ENCODE results near the gene DCAF12. TPM values are rescaled to one million over a fixed set of nuclear protein-coding genes. Genes with fewer than 3 reads are reported as not detected.

Gene DCAF12
- total and polyA plus RNA-seq, 2 of the 8 experiments (the other 6 are each of a cell fraction or from before 2014, with no cell fraction given): 22.7 to 29.2 TPM

DNA sequence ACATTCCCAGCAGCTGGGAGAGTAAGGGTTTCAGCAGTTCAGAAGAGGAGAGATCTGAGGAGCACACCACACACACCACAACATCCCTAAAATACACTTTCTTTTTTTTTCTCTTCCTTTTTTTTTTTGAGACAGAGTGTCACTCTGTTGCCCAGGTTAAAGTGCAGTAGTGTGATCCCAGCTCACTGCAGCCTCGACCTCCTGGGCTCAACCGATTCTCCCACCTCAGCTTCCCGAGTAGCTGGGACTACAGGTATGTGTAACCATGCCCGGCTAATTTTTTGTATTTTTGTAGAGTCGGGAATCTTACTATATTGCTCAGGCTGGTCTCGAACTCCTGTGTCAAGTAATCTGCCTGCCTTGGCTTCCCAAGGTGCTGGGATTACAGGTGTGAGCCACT lies 42.6 kb upstream of the DCAF12 start (continued):
- TF ChIP-seq, protein P1, sequence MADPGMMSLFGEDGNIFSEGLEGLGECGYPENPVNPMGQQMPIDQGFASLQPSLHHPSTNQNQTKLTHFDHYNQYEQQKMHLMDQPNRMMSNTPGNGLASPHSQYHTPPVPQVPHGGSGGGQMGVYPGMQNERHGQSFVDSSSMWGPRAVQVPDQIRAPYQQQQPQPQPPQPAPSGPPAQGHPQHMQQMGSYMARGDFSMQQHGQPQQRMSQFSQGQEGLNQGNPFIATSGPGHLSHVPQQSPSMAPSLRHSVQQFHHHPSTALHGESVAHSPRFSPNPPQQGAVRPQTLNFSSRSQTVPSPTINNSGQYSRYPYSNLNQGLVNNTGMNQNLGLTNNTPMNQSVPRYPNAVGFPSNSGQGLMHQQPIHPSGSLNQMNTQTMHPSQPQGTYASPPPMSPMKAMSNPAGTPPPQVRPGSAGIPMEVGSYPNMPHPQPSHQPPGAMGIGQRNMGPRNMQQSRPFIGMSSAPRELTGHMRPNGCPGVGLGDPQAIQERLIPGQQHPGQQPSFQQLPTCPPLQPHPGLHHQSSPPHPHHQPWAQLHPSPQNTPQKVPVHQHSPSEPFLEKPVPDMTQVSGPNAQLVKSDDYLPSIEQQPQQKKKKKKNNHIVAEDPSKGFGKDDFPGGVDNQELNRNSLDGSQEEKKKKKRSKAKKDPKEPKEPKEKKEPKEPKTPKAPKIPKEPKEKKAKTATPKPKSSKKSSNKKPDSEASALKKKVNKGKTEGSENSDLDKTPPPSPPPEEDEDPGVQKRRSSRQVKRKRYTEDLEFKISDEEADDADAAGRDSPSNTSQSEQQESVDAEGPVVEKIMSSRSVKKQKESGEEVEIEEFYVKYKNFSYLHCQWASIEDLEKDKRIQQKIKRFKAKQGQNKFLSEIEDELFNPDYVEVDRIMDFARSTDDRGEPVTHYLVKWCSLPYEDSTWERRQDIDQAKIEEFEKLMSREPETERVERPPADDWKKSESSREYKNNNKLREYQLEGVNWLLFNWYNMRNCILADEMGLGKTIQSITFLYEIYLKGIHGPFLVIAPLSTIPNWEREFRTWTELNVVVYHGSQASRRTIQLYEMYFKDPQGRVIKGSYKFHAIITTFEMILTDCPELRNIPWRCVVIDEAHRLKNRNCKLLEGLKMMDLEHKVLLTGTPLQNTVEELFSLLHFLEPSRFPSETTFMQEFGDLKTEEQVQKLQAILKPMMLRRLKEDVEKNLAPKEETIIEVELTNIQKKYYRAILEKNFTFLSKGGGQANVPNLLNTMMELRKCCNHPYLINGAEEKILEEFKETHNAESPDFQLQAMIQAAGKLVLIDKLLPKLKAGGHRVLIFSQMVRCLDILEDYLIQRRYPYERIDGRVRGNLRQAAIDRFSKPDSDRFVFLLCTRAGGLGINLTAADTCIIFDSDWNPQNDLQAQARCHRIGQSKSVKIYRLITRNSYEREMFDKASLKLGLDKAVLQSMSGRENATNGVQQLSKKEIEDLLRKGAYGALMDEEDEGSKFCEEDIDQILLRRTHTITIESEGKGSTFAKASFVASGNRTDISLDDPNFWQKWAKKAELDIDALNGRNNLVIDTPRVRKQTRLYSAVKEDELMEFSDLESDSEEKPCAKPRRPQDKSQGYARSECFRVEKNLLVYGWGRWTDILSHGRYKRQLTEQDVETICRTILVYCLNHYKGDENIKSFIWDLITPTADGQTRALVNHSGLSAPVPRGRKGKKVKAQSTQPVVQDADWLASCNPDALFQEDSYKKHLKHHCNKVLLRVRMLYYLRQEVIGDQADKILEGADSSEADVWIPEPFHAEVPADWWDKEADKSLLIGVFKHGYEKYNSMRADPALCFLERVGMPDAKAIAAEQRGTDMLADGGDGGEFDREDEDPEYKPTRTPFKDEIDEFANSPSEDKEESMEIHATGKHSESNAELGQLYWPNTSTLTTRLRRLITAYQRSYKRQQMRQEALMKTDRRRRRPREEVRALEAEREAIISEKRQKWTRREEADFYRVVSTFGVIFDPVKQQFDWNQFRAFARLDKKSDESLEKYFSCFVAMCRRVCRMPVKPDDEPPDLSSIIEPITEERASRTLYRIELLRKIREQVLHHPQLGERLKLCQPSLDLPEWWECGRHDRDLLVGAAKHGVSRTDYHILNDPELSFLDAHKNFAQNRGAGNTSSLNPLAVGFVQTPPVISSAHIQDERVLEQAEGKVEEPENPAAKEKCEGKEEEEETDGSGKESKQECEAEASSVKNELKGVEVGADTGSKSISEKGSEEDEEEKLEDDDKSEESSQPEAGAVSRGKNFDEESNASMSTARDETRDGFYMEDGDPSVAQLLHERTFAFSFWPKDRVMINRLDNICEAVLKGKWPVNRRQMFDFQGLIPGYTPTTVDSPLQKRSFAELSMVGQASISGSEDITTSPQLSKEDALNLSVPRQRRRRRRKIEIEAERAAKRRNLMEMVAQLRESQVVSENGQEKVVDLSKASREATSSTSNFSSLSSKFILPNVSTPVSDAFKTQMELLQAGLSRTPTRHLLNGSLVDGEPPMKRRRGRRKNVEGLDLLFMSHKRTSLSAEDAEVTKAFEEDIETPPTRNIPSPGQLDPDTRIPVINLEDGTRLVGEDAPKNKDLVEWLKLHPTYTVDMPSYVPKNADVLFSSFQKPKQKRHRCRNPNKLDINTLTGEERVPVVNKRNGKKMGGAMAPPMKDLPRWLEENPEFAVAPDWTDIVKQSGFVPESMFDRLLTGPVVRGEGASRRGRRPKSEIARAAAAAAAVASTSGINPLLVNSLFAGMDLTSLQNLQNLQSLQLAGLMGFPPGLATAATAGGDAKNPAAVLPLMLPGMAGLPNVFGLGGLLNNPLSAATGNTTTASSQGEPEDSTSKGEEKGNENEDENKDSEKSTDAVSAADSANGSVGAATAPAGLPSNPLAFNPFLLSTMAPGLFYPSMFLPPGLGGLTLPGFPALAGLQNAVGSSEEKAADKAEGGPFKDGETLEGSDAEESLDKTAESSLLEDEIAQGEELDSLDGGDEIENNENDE (IDR thresholded peaks at IDR 0.05; ENCODE audit: insufficient replicate concordance, low read length): no peak
- TF ChIP-seq, protein P2, sequence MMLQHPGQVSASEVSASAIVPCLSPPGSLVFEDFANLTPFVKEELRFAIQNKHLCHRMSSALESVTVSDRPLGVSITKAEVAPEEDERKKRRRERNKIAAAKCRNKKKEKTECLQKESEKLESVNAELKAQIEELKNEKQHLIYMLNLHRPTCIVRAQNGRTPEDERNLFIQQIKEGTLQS (IDR thresholded peaks at IDR 0.05; ENCODE audit: insufficient read depth, low read depth, low read length): no peak
- TF ChIP-seq CHD1 (IDR thresholded peaks at IDR 0.05; ENCODE audit: low read depth, low read length): no peak
- TF ChIP-seq EP300 (IDR thresholded peaks at IDR 0.05; ENCODE audit: borderline replicate concordance in 1 of 2, low read depth in 2 of 2, low read length in 2 of 2): no peak
- TF ChIP-seq GABPA (IDR thresholded peaks at IDR 0.05; ENCODE audit: borderline replicate concordance, insufficient read depth, low read length): no peak
